GM13976 (cell line): ENCODE measurements around the gene ROR2.

ENCODE experiments used
- DNase-seq: peaks from one replicate; pipeline ENCODE4 v3.0.0; 2012; ENCODE audit warnings: low spot score
- CTCF ChIP-seq: IDR thresholded peaks from 2 replicates; pipeline ENCODE4 v1.5.1; 2012; ENCODE audit warnings: borderline replicate concordance, mild to moderate bottlenecking; ENCODE audit not compliant: insufficient read depth; ENCODE audit errors: extremely low read depth, missing control alignments, control extremely low read depth
- in situ Hi-C: fragments of 300-500 bp; cut with MboI; formaldehyde crosslinking; loops from one replicate; pipeline ENCODE4 v1.12.0; 2022; ENCODE audit warnings: low sequenced_read_pairs, mixed read lengths, inconsistent platforms; ENCODE audit not compliant: unreplicated experiment

The ROR2 gene

GRCh38 chr9:91698266-91698665 lies 251.8 kb downstream of the ROR2 start:
- DNase-seq: peak; percentile 51
- in situ Hi-C loops: loop anchor here (25.0 kb wide), 1 partner anchor 786 kb away; no protein-coding TSS in a partner anchor
- TF ChIP-seq CTCF: no peak

DNA sequence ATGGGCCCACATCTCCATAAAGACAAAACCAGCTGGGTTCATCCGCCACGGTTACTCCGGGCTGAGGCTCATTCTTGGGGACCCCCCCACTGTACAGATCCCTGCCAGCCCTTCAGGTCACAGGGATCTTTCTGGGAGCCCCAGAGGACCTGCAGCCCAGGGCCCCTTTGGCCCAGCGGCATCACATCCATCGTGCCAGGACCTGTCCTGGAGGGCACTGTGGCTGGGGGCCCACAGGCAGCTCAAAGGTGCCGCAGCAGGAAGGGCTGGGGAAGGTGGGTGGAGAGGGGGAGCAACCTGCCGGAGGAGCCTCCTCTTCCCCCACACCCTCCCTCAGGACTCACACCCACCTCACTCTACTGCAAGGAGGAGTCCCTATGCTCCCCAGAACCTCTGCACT lies 252.8 kb downstream of the ROR2 start:
- TF ChIP-seq CTCF: no peak
- in situ Hi-C loops: loop anchor here (25.0 kb wide), 1 partner anchor 785 kb away; no protein-coding TSS in a partner anchor

GRCh38 chr9:91694081-91694870 lies 255.8 kb downstream of the ROR2 start:
- no peak for DNase-seq
- no peak for TF ChIP-seq CTCF
- in situ Hi-C loops: loop anchor here (25.0 kb wide), 1 partner anchor 782 kb away; no protein-coding TSS in a partner anchor

More for the DNA sequence above, 252.8 kb downstream of the ROR2 start:
- DNase-seq: no peak

- no peak for DNase-seq
- in situ Hi-C loops: loop anchor here (25.0 kb wide), 1 partner anchor 781 kb away; no protein-coding TSS in a partner anchor
- TF ChIP-seq CTCF: no peak
These were observed 256.8 kb downstream of the ROR2 start for GRCh38 chr9:91693226-91693625.

- TF ChIP-seq CTCF: no peak
- in situ Hi-C loops: loop anchor here (25.0 kb wide), 1 partner anchor 778 kb away; no protein-coding TSS in a partner anchor
- no peak for DNase-seq
These were observed 259.3 kb downstream of the ROR2 start for GRCh38 chr9:91690540-91691249.

DNA sequence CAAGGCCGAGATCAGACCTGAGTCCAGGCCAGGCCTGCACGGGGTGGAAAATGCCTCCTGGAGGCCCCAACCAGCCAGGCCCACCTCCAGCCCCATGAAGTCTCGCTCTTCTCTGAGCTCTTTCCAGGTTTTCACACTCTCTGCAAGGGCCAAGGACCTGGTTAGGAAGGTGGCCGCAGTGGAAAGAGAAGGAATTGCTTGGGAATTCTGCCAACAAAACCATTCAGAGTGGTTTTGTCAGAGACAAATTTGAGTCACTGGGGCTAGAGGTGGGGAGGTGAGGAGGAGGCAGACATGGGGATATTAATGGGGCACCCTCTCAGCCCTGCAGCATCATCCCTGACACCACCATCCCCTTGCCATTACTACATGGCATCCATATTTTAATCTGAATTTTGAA lies 261.0 kb downstream of the ROR2 start:
- DNase-seq: no peak
- no peak for TF ChIP-seq CTCF
- in situ Hi-C loops: loop anchor here (25.0 kb wide), 1 partner anchor 777 kb away; no protein-coding TSS in a partner anchor
